HG02885 (cell line): ENCODE data around the gene MC1R.
"Not testable (repeated sequence)": the region's sequence is repeated elsewhere in the genome, so short reads cannot be mapped to it uniquely, and the experiment has no call there.

ENCODE experiments used
- ATAC-seq: cut with Tn5 transposase; IDR thresholded peaks from one replicate; pipeline ENCODE4 v1.9.1; 2021; ENCODE audit warnings: mild to moderate bottlenecking; ENCODE audit not compliant: unreplicated experiment, poor library complexity

Gene MC1R

DNA sequence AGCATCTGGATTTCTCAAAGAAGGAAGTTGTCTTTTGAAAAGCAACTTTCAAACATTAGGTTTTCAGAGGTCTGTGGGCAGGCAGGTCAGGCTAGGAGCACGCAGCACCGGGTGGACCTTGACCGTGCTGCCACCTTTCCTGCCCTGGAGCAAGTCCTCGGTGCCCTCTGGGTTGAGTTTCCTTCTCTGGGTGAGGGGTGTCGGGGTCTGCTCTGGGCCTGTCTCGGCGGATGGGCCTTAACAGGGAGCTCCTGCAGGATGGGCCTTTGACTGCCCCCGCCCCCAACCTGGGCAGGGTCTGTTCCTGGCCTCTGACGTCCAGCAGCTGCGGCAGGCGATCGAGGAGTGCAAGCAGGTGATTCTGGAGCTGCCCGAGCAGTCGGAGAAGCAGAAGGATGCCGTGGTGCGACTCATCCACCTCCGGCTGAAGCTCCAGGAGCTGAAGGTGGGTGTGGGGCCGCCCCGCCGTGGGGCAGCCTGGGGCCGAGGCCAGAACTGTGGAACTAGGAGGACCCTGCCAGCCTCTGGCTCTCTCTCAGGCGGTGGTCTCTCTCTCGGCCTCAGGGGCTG is 38.6 kb downstream of the MC1R start:
- no peak for ATAC-seq

DNA sequence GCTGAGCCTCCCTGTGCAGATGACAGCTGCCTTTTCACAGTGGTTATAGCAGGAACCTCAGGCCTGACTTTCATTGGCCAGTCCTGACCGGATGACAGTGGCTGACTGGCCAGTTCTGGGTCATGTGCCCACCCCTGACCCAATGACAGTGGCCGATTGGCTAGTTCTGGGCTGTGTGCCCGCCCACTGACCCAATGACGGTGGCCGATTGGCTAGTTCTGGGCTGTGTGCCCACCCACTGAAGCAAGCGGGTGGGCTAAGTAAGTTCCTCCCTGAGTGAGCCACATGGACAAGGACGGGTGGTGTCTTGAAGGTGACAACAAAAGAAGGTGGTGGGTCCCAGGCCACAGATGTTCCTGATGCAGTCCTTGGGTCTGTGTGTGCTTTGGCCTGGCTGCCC is 39.4 kb downstream of the MC1R start:
- ATAC-seq = no peak

DNA sequence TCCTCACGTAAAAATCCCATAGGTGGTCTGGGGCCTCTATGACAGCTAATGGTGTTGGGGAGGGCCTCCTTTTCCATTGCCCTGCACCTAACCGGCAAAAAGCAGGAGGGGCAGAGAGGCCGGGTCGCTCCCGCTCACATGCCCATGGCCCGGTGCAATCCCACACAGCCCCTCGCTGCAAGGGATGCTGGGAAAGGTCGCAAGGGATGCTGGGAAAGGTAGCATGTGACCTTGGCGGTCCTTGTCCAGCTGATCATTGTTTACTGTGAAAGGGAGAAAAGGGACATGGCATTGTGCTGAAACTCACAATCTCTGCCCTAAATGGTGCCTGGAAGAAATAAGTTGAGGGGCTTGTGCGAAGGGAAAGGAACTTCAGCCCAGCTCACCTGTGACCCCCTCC is 39.9 kb downstream of the MC1R start:
- ATAC-seq = no peak

DNA sequence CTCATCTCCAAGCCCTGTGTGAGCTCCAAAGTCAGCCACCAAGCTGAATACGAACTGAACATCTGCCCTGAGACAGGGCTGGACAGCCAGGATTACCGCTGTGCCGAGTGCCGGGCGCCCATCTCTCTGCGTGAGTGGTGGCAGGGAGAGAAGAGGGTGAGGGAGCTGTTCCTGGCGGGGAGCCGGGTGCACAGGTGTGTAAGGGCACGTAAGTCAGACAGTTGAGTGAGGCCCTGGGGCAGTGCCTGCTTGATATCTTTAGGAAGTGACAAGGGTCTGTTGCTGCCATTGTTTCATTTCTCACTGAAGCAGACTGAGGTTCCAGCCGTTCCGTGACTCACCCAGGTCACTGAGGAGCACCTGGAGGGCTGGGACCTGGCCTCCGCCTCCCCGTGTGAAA is 42.3 kb downstream of the MC1R start:
- ATAC-seq = no peak

DNA sequence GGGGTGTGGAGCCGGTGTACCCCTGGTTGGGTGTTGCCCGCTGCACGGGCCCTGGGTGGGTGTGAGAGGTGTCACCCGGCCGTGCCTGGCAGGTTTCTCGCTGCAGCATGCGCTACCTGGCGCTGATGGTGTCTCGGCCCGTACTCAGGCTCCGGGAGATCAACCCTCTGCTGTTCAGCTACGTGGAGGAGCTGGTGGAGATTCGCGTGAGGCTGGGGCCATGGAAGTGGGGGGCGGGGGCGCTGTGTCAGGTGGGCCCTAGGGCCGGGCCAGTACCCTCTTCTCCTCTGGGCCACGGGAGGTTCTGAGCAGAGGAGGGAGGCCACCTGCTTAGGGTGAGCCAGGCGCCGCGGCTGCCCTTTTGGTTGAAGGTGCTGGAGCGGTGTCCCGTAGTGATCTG is 43.3 kb downstream of the MC1R start:
- no peak for ATAC-seq

DNA sequence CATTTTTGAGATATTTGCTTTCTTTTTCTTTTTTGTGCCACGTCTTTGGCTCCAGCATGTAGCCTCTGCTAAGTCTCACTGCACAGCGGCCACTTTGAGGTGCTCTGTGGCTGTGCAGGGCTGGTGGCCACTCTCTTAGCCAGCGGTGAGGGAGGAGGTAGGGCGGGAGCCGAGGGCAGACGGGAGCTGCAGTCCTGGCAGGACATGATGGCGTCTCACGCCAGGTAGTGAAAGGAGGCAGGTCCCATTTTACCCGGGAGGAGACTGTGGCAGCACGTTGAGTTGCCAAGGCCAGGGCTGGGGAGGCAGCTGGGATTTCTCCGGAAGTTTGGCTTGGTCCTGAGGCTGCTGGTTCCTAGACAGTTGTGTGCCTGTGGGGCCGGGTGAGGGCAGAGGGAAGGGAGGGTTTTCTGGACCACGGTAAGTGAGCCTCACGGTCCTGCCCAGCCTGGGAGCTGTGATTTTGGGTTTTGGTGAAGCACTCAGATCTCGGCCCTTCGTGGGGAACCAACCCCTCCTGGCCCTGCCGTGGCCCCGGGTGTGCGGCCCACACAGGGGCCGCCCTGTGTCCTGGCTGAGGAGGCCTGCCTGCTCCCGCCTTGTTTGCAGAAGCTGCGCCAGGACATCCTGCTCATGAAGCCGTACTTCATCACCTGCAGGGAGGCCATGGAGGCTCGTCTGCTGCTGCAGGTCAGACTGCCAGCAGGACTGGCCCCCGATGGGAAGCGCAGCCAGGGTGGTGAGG is 44.3 kb downstream of the MC1R start:
- ATAC-seq = no peak

DNA sequence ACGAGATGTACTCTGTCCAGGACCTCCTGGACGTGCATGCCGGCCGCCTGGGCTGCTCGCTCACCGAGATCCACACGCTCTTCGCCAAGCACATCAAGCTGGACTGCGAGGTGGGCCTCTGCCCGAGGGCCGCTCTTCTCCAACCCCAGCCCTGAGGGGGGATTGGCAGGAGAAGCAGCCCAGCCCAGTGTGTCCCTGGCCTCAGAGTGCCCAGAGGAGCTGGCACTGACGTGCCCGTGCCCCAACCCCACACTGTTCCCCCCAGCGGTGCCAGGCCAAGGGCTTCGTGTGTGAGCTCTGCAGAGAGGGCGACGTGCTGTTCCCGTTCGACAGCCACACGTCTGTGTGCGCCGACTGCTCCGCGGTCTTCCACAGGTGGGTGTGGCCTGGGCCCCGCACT is 45.5 kb downstream of the MC1R start:
- no peak for ATAC-seq

DNA sequence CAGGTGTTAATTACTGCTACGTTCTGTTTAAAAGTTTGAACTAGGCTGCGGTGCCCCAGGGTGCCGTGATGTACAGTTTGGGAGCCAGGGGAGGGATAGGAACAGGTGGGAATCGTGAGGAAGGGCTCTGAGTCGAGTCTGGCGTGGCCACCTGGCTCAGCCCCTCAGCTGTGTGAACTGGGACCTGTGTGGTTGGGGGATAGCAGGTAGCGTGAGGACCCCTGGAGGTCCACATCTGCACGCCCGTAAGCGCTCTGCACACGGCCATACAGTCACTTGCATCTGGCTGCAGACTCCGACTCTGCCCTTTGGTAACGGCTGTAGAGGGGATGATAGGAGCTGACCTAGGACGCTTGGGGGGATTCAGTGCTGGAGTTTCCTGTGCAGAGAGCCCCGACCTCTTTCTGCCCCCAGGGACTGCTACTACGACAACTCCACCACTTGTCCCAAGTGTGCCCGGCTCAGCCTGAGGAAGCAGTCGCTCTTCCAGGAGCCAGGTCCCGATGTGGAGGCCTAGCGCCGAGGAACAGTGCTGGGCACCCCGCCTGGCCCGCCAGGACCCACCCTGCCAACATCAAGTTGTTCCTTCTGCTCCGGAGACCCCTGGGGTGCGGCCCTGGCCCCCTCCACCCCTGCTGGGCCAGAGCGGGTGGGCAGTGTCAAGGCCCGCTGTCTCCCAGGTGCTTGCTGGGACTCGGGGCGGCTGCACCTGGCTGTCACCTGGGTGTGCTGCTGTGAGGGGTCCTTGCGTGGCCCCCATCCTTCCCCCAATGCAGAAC is 47.0 kb downstream of the MC1R start:
- ATAC-seq = no peak

DNA sequence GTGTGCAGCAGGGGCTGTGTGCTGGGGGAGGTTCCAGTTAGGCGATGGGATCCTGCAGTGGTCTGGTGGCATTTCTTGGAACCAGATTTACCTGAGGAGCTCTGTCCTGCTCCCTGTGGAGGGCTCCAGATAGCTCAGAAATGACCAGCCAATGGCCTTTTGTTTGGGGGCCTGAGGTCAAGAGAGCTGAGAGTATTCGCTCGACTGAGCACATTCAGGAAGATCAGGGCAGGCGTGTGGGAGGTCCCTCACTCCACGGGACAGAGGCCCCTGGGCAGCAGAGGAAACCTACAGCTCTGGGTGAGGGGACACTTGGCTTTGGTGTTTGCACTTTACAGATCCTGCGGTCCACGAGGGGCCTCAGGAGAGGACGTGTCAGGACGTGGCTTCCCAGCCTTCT is 48.1 kb downstream of the MC1R start:
- no peak for ATAC-seq

DNA sequence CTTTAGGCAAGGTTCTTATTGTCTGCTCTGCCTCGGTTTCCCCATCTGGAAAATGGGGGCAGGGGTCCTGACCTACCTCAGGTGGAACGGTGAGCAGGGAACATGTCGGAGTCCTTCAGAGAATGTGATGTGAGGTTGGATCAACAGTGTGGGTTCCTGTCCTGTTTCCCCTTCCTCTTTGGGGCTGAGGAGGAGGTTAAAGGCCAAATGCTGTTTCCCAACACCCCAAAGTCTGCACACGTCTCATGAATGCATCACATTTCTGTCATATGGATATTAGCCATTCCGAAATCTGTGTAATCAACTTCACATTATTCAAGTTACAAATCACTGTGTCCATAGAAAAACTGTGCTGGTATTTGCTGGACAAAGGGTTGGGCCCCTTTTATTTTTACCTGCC is 48.8 kb downstream of the MC1R start:
- not testable (repeated sequence) for ATAC-seq

DNA sequence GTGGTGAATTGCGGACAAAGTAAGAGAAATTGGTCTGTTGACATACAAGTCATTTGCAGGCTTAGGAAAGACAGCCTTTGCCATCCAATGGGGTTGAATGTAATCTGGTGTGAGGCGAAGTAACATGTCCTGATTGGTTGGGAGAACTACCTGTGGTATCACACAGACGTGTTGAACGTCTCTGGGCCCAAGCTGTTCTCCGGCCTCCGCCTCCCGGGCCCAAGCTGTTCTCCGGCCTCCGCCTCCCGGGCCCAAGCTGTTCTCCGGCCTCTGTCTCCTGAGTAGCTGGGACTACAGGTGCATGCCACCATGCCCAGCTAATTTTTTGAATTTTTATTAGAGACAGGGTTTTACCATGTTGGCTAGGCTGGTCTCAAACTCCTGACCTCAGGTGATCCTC is 49.4 kb downstream of the MC1R start:
- not testable (repeated sequence) for ATAC-seq

DNA sequence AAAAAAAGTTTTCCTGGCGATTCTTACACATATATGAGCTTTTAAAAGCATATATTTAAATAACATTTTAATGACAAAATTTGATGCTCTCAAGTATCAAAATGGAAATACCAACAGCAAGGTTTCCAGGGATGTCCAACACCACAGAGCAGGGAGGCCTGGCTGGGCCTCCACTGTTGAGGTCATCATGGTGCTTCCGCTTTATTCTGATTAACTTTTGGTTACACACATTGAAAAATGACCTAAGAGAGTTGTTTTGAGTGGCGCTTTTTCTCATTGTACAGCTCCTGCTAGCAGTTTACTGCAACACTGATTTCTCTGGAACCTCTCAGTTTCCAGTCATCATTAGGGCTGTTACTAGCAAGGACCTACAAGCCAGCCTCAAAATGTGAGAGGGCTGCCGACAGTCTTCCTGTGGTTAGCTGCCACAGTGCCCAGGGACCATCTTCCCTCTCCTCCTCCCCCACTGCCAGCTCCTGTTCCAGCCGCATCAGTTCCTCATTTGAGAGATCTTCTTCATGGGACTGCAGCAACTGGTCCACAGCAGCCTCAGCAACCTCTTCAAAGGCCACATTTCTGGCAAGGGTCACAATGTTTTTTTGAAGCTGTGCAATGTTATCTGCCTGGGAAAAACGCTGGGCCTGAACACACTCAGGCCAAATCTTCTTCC is 51.2 kb downstream of the MC1R start:
- ATAC-seq = no peak
